Muscle of leg (tissue), 11 donors: ENCODE data around the gene TMEM100. TPM values are rescaled to one million over a fixed set of nuclear protein-coding genes. Genes with fewer than 3 reads are reported as not detected.

Source experiments
- DNase-seq: peaks from one replicate; pipeline ENCODE4 v3.0.0; 2013
- H3K27ac ChIP-seq: one replicate; pipeline ENCODE4 v1.5.1; 2013; ENCODE audit warnings: mild to moderate bottlenecking, low read length, control low read depth
- H3K27me3 ChIP-seq: one replicate; pipeline ENCODE4 v1.6.1; 2013; ENCODE audit warnings: low read length; ENCODE audit not compliant: control insufficient read depth, insufficient read depth
- H3K36me3 ChIP-seq: one replicate; pipeline ENCODE4 v1.6.1; 2013; ENCODE audit warnings: low read length; ENCODE audit not compliant: control insufficient read depth, insufficient read depth
- H3K4me1 ChIP-seq: one replicate; pipeline ENCODE4 v1.6.1; 2013; ENCODE audit warnings: low read length; ENCODE audit not compliant: control insufficient read depth, insufficient read depth
- H3K4me3 ChIP-seq: one replicate; pipeline ENCODE4 v1.5.1; 2013; ENCODE audit warnings: low read length, control low read depth
- H3K9me3 ChIP-seq: replicated peaks from 2 replicates; pipeline ENCODE4 v1.6.1; 2013; ENCODE audit warnings: low read depth, low read length; ENCODE audit not compliant: control insufficient read depth
- WGBS: methylation state at CpG from one replicate; pipeline ENCODE4 v1.1.5; 2013; ENCODE audit warnings: missing lambda C conversion rate; ENCODE audit not compliant: insufficient coverage; 5-methylcytosine and 5-hydroxymethylcytosine counted together
- polyA plus RNA-seq, 8 donors: library from polyadenylated mRNA; unstranded; fragments of 120-200 nt; gene quantifications; one replicate each; pipeline versions ENCODE4 v1.2.1 to v1.2.3, GENCODE V29; 2013; ENCODE audit warnings: inconsistent platforms in 1 of 8, low replicate concordance in 1 of 8; ENCODE audit not compliant: insufficient read length in 8 of 8, insufficient read depth in 1 of 8
- total RNA-seq: library from RNA; stranded (reverse); fragments of 120-200 nt; gene quantifications from one replicate; pipeline ENCODE4 v1.2.4, GENCODE V29; 2013

TMEM100 gene
- total and polyA plus RNA-seq, 9 donors, result 4.5 to 11.2 (median 9.1) TPM

GRCh38 chr17:55734128-55734781 lies 11.6 kb upstream of the TMEM100 start:
- Histone ChIP-seq H3K27me3 (no peaks in the 10 kb centered on the region), H3K4me1 (peaks cover 22% of the 10 kb centered on the region), H3K9me3 (no peaks in the 10 kb centered on the region), H3K4me3 (no peak overlapping the region), H3K36me3 (no peaks in the 10 kb centered on the region), H3K27ac (no peak overlapping the region)
- DNase-seq, result no peak
- 14% methylated on average over 1 of the region's 4 CpGs for WGBS

DNA sequence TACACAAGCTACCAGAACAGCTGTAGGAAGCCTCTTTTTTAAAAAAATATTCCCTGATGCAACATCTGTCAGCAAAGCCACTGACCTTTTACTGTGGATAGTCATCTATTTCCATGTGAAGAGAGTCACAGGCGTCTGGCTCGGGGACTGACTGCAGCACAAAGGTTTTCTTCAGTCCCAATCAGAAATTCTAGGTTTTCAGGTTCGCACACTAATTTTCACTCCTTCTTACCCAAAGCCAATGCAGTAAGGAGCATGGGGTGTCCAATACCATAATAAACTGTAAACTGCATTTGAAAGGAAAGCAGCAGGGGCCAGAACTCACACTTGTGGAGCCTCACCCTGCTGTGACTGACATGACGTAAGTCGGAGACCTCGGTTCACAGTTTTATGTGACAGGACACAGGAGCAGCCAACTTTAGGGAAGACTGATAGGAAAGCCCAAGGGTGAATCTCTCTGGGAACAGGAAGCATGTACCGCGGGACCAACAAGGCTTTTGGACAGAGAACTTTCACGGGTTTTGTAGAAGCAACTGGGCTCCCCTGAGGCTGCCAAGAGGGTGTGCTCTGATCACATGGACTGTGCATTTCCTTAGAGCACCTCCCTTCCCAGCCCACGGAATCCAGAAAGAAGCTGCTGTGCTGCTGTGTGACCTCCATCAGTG lies 9.1 kb upstream of the TMEM100 start:
- H3K27me3 ChIP-seq, result no peaks in the 10 kb centered on the region
- peaks cover 22% of the 10 kb centered on the region for H3K4me1 ChIP-seq
- WGBS, result 4% methylated on average over 7 of the region's 10 CpGs
- no peaks in the 10 kb centered on the region for H3K36me3 ChIP-seq
- no peak overlapping the region for H3K4me3 ChIP-seq
- no peaks in the 10 kb centered on the region for H3K9me3 ChIP-seq
- DNase-seq, result peak; percentile 88
- H3K27ac ChIP-seq, result peak overlapping the region; percentile 84

GRCh38 chr17:55730808-55731207 lies 8.1 kb upstream of the TMEM100 start:
- Histone ChIP-seq H3K36me3 (no peaks in the 10 kb centered on the region), H3K4me3 (no peak overlapping the region), H3K4me1 (peaks cover 24% of the 10 kb centered on the region), H3K27ac (peak overlapping the region; percentile 84), H3K27me3 (no peaks in the 10 kb centered on the region), H3K9me3 (no peaks in the 10 kb centered on the region)
- WGBS, result no CpG with 5 or more reads among the region's 3 CpGs
- no peak for DNase-seq

DNA sequence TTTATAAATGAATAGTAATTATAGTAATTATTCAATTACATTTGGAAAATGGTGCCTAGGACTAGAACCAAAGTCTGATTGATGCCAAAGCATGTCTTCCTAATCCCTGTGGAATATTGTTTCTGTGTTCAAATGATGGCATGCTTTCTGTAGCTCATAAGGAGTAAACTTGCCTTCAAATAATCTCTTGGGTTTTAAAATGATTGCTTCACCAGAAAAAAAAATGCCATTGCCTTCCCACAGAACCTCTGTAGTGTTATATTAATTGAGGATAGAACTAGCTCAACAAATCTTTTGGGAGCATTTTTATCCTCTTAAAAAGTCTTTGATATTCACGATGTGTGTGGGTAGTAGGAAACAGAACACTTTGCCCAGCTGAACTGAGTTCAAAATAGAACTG lies 7.7 kb upstream of the TMEM100 start:
- Histone ChIP-seq H3K9me3 (no peaks in the 10 kb centered on the region), H3K4me1 (peaks cover 25% of the 10 kb centered on the region), H3K27ac (no peak overlapping the region), H3K27me3 (no peaks in the 10 kb centered on the region), H3K36me3 (no peaks in the 10 kb centered on the region), H3K4me3 (no peak overlapping the region)
- WGBS, result no CpG with 5 or more reads among the region's 1 CpG
- no peak for DNase-seq

- no peaks in the 10 kb centered on the region for H3K36me3 ChIP-seq
- H3K9me3 ChIP-seq, result no peaks in the 10 kb centered on the region
- no CpG with 5 or more reads among the region's 1 CpG for WGBS
- peaks cover 26% of the 10 kb centered on the region for H3K4me1 ChIP-seq
- no peak overlapping the region for H3K4me3 ChIP-seq
- no peak for DNase-seq
- no peak overlapping the region for H3K27ac ChIP-seq
- no peaks in the 10 kb centered on the region for H3K27me3 ChIP-seq
These were observed 6.8 kb upstream of the TMEM100 start for GRCh38 chr17:55729484-55729883.

- Histone ChIP-seq H3K4me3 (no peak overlapping the region), H3K9me3 (no peaks in the 10 kb centered on the region), H3K27me3 (no peaks in the 10 kb centered on the region), H3K36me3 (no peaks in the 10 kb centered on the region), H3K27ac (no peak overlapping the region), H3K4me1 (peaks cover 23% of the 10 kb centered on the region)
- DNase-seq, result no peak
- WGBS, result 29% methylated on average over 5 of the region's 5 CpGs
These were observed 6.2 kb upstream of the TMEM100 start for GRCh38 chr17:55728833-55729232.

DNA sequence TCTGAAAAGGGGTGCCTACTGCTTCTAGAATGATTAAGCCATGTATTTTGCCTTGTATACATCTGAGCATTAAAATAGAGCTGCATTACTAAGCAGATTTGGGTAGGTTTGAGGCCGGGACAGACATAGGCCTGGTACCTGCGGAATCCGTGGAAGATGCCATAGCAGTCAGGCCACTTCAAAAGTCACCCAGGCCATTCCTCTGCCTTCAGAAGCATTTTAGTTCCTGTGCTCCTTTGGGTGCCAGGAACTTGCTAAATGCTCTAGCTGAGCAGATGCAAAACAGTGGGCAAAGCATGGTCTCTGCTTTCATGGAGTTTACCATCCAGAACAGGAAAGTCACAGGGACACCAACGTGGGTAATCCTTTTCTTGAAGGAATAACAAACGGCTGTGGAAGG lies 5.7 kb upstream of the TMEM100 start:
- no peak for DNase-seq
- no peak overlapping the region for H3K4me3 ChIP-seq
- WGBS, result 88% methylated on average over 4 of the region's 5 CpGs
- peaks cover 21% of the 10 kb centered on the region for H3K4me1 ChIP-seq
- H3K36me3 ChIP-seq, result no peaks in the 10 kb centered on the region
- H3K9me3 ChIP-seq, result no peaks in the 10 kb centered on the region
- H3K27ac ChIP-seq, result no peak overlapping the region
- no peaks in the 10 kb centered on the region for H3K27me3 ChIP-seq

DNA sequence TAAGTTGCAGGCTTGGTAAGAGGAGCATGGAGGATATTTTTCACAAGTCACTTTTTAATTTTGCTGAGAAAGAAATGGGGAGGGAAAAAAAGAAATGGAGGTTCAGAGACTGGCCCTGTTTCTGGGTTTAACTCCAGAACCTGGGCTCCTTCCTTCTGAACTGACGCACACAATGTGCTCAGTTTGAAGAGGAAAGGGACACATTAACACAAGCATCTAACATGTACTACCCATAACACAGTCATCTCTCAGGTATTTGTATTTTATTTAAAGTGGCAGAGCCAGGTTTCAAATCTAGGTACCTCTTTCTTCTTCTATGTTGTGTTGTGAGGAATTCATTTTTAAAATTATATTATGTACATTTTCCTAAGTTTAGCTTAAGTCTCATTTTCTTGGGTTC lies 5.3 kb upstream of the TMEM100 start:
- Histone ChIP-seq H3K27ac (no peak overlapping the region), H3K36me3 (no peaks in the 10 kb centered on the region), H3K4me1 (peaks cover 23% of the 10 kb centered on the region), H3K9me3 (no peaks in the 10 kb centered on the region), H3K27me3 (no peaks in the 10 kb centered on the region), H3K4me3 (no peak overlapping the region)
- no CpG with 5 or more reads among the region's 1 CpG for WGBS
- no peak for DNase-seq

- Histone ChIP-seq H3K9me3 (no peaks in the 10 kb centered on the region), H3K4me3 (no peak overlapping the region), H3K36me3 (no peaks in the 10 kb centered on the region), H3K4me1 (peaks cover 21% of the 10 kb centered on the region), H3K27ac (no peak overlapping the region), H3K27me3 (no peaks in the 10 kb centered on the region)
- DNase-seq, result no peak
- 78% methylated on average over 3 of the region's 6 CpGs for WGBS
These were observed 4.6 kb upstream of the TMEM100 start for GRCh38 chr17:55727275-55727674.

DNA sequence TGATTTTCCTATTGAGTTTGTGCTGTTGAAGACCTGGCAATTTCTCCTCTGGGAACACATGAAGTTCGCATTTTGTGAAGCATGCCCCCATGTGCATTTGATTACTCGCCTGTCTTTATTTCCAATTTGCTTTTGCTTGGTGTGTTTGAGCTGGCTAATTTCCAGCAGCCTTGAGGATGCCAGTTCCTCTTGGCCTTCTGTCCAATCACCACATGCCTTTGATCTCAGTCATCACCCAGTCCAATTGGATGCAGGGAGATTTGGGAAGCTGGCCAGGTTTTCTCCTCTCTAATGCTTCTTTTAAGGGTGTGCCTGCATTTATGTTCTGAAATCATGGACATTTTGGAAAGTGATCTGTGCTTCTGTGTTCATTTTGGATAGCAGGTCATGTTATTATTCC lies 3.8 kb upstream of the TMEM100 start:
- Histone ChIP-seq H3K36me3 (no peaks in the 10 kb centered on the region), H3K27me3 (no peaks in the 10 kb centered on the region), H3K27ac (no peak overlapping the region), H3K4me1 (peaks cover 15% of the 10 kb centered on the region), H3K9me3 (no peaks in the 10 kb centered on the region), H3K4me3 (no peak overlapping the region)
- no CpG with 5 or more reads among the region's 2 CpGs for WGBS
- peak; percentile 76 for DNase-seq

DNA sequence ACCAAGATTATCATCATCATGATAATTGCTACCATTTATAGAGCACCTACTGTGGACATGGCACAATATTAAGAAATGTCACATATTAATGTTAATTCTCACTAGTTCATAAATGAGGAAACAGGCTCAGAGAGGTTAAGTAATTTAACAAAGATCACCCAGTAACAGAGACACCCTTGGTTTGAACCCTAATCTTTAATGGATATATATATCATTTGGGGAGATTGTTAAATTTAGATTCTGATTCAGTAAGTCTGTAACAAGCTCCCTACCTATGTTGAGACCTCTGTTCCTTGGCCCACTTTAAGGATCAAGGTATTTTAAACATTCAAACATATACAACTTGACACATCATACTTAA lies 804 bp upstream of the TMEM100 start:
- Histone ChIP-seq H3K4me3 (no peak overlapping the region), H3K27me3 (no peaks in the 10 kb centered on the region), H3K4me1 (peaks cover 13% of the 10 kb centered on the region), H3K9me3 (no peaks in the 10 kb centered on the region), H3K27ac (no peak overlapping the region), H3K36me3 (no peaks in the 10 kb centered on the region)
- no peak for DNase-seq
